Umbilical cord (tissue), 2 donors: ENCODE measurements around the gene CNTNAP5. TPM values are rescaled to one million over a fixed set of nuclear protein-coding genes. Genes with fewer than 3 reads are reported as not detected.

ENCODE experiments used
- DNase-seq: peaks from one replicate; pipeline ENCODE4 v3.0.0-alpha.2; 2015; ENCODE audit warnings: low spot score
- total RNA-seq: library from RNA; depleted of rRNA; stranded (reverse); fragments of >200 nt; gene quantifications from one replicate; pipeline ENCODE4 v1.2.3, GENCODE V29; 2014; ENCODE audit warnings: low replicate concordance; ENCODE audit not compliant: insufficient read depth

CNTNAP5 gene
- total RNA-seq, 1 donor from 2014 or later: 2.6 TPM

DNA sequence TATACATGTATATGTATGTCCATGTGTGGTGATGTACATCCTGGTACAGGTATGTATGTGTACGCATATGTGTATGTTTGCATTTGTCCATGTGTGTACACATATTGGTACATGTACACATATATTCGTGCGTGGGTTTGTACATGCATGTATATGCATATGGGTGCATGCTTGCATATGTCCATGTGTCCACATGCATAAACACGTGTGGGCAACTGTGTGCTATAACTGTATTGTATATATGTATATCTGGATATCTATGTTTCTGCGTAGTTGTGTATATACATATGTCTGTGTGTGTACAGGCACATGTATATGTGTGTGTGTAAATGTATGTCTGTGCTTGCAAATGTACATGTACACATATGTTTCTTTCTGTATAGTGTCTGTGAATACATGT is 858.5 kb downstream of the CNTNAP5 start:
- DNase-seq: no peak

DNA sequence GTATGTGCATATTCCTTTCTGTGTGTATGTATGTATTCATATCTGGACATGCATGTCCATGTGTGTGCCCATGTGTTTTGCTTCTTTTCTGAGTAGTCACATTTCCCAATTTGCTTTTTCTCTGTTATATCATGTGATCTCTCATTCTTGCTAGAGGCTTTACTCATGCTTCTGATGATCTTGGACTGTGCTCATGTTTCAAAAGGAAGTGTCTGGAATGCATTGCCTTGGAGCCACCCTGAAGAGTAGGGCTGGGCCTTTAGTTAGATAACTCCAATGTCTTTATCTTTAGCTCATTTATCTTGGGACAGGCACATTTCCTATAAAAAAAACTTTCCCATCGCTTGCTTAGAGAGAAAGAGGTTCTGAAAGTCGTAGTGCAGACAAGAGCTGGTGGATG is 859.2 kb downstream of the CNTNAP5 start:
- DNase-seq: peak; percentile 27

DNA sequence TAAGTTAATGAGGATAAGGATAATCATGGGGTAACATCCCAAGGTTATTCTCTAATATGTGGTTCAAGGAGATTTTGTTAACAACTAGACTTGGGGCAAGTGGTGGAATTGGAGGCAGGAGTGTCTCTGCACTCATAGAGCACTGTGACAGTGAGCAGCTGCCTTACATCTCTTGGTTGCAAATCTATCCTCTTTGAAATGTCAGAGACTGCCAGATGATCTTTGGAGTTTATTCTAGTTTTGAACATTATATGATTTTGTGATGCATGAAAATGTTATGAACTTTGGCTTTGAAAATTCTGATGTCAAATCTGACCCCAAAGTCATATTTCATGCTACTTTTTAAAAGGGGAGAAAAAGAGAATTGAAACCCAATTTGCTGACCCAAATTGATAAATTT is 861.1 kb downstream of the CNTNAP5 start:
- DNase-seq: no peak

DNA sequence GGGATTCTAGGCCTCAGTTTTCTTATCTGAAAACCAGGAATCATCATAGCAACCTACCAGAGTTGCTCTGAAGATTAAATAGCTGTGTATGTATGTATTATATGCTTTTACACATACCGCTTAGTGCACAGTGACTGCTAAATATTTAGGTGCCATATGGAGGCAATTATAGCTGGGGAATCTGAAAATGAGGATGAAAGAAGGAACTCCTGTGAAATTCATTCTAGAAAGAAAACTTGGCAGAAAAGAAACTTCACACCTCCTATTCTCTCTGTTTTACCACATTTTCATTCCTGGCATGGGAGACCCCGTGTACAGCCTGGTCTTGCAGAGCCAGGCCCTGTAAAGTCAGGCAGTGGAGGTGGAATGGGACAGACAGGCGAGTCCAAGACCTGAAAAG is 862.4 kb downstream of the CNTNAP5 start:
- no peak for DNase-seq

DNA sequence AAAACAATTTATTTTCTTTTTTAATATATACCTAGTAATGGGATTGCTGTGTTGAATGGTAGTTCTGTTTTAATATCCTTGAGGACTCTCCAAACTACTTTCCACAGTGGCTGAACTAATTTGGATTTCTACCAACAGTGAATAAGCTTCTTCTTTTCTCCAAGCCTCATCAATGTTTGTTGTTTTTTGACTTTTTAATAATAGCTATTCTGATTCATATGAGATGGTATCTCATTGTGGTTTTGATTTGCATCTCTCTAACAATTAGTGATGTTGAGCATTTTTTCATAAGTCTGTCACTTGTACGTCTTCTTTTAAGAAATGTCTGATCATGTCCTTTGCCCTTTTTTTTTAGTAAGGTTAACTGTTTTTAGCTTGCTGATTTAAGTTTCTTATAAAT is 863.3 kb downstream of the CNTNAP5 start:
- no peak for DNase-seq

DNA sequence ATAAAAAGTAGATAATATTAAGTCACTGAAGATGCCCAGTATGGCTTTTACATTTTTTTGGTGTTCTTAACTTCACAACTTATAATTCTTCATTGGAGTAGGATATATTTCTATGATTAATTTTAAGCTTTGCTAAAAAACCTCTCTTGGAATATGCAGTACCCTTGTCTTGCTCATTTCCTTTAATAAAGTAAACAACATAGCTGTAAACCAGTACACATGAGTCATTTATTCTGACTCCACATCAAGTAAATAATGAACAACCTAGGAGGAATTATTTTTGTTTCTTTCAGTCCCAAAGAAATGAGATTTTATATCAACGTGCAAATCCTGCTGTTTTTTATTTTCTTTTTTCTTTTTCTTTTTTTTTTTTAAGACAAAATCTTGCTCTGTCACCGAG is 869.1 kb downstream of the CNTNAP5 start:
- DNase-seq: no peak

DNA sequence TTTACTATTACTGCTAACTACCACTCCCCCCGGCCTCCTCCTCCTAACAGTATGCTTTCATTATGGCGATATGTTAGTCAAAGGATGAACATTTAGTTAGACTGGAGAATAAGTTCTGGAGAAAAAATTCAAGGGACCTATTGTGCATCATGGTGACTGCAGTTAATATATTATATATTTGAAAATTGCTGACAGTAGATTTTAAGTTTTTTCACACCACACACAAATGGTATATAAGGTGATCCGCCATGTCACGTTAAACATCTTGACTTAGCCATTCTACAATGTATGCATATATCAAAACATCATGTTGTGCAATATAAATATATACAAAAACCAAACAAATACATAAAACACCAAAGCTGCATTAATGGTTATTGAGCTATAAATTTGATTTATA is 873.7 kb downstream of the CNTNAP5 start:
- no peak for DNase-seq

DNA sequence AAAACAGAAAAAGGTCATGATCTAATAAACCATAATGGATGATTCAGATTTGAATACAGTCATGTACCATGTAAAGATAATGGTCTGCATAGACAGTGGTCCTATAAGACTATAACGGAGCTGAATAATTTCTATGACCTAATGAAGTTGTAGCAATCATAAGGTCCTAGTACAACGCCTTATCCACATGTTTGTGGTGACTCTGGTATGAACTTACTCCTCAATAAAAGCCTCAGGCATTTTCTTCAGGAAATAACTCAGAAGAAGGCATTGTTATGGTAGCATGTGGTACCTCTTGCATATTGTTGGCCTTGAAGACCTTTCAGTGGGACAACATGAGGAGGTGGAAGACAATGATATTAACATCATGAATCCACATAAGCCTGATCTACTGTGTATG is 883.3 kb downstream of the CNTNAP5 start:
- DNase-seq: no peak

DNA sequence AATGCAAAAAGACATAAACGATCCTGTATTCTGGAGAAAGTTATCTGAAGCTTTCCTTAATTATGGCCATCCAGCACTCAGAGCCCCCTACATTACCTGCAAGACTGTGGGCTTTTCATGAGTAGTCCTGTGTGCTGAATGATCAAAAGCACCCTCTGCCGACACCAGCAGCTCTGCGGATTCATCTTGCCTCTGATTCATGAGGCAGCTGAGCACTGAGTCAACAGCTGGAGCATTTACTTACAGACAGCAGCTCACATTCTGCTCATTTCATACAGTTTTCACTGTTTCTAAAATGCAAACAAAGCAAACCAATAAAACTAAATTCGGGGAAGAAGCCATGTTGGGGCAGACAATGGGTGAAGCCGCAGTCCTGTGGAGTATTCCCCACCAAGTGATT is 886.5 kb downstream of the CNTNAP5 start:
- peak; percentile 21 for DNase-seq

DNA sequence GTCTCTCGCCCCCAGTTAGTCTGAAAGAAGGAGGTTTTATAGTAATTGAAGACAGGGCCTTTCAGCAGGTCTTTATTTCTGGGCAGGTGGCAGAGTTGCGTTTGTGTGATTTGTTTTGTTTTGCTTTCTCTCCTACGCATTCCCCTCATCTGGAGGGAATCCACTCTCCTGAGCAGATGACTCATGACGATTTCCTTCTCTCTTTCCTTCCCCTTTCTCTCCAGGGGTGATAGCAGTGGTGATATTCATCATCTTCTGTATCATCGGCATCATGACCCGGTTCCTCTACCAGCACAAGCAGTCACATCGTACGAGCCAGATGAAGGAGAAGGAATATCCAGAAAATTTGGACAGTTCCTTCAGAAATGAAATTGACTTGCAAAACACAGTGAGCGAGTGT is 888.8 kb downstream of the CNTNAP5 start:
- no peak for DNase-seq

DNA sequence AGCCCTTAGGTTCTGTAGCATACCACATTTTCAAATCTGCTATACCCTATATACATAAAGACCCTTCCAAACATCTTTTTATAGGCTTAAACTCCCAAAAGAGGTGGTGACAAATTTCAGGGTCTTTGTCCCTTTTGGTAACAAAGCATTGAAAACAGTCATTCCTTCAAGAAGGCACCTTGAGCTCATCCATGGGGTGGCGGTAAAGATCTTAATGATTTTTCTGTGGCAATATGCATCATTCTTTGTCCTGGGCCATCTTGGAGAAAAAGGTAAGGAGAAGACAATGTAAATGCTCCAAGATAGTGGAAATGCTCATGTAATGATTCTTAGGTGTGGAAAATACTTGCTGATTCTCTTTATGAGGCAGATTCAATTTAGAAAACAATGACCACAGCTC is 890.5 kb downstream of the CNTNAP5 start:
- DNase-seq: no peak

DNA sequence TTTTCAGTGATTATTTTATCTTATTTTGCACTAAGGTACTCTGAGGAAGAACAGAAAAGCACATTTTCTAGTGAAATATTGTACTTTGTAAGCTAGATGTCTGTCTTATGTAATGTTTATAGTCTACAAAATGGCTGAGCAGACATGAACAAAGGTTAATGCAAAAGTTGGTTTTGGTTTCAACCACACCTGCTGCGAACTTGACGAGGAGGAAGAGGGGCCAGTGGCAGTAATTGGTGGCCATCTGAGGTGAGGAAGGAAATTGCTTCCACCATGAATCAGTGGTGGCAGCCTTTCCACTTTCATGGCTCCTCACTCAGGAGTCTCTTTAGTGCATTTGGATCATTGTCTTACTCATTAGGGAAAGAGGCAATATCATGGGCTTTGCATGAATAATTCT is 894.2 kb downstream of the CNTNAP5 start:
- DNase-seq: no peak

DNA sequence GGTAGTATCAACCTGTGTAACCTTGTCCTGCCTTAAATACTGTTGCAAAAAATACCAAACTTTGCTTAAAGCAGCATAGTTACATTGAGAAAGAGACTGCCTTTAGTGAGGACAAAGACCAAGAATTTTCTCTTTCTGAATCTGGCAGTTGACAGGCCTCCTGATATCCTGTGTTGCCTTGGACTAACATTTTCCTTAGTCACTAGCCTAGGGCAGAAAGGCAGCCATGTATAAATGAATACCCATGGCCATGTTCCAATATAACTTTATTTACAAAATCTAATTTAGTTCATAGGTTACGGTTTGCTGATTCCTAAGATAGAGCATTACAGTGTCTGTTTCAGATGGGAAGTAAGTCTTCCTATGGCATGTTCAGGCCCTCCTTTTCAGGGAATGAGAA is 895.4 kb downstream of the CNTNAP5 start:
- DNase-seq: no peak

DNA sequence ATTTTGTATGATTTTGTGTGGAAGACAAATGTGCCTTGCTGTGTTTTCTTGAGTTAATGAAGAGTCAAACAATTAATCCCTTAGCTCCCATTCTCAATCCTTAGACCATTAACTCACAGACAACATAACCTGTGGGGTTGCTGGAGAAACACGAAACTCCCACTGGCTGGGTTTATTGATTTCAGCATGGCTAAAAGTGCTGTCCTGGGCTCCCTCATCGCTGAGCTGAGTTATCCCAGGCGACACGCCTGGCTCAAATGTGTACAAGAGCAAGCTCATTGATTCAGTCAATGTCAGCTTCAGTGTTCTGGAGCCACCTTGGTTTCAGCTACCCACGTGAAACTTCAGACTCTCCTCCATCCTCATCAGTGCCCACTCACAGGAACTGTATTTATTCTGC is 896.1 kb downstream of the CNTNAP5 start:
- DNase-seq: no peak

DNA sequence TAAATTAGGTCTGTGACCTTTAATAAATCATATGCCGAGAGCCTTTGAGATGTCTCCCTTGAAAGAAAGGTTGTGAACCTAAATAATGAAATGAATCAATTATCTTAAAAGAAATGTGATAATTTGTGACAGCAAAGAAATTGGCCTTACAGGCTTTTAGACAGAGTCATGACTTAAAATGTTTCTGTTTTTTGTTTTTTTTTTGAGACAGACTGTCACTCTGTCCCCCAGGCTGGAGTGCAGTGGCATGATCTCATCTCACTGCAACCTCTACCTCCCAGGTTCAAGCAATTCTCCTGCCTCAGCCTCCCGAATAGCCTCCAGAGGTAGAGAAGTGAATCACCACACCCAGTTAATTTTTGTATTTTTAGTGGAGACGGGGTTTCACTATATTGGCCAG is 898.0 kb downstream of the CNTNAP5 start:
- DNase-seq: no peak

DNA sequence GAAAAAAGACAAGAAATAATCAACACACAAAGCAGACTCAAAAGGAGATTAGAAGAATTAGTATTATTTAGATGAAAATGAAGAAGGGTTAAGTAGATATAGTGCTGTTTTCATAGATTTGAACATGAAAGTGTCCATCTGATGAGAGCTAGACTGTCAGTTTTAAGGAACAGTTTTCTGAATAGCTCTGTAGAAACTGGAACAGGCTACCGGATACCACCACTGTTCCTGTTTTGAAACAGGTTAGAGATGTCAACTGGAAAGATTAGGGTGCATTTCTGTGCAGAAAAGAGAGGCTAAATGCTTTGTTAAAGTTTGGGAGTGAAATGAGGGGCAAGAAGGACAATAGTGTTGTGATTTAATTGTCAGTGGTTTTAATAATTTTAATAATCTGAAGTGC is 908.8 kb downstream of the CNTNAP5 start:
- DNase-seq: no peak

DNA sequence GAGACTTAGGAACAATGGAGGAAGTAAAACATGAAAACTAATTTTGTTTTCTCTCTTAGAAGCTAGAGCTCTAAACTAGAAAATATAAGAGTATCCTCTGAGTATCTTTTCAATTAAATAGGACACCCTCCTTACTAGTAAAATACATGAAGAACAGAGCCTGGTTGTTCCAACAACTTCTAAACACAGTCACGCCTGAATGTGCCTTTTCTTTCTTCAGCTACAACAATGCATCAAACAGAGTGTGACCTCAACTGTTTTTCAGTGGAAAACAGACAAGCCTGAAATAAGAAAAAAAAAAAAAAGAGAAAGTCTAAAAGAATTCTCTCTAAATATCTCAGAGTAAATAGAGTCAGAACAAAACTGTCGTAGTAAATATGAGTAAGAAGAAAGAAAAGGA is 928.8 kb downstream of the CNTNAP5 start:
- no peak for DNase-seq

DNA sequence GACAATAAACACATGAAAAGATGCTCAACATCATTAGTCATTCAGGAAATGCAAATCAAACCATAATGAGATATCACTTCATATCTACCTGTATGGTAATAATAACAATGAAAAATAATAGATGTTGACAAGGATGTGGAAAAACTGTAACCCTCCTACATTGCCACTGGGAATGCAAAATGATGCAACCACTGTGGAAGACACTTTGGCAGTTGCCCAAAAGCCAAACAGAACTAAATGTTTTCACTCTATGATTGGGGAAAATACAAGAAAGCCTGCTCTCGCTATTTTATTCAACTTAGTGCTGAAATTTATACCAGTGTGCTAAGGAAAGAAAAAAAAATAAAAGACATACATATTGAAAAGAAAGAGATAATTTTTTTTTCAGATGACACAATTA is 934.5 kb downstream of the CNTNAP5 start:
- no peak for DNase-seq

DNA sequence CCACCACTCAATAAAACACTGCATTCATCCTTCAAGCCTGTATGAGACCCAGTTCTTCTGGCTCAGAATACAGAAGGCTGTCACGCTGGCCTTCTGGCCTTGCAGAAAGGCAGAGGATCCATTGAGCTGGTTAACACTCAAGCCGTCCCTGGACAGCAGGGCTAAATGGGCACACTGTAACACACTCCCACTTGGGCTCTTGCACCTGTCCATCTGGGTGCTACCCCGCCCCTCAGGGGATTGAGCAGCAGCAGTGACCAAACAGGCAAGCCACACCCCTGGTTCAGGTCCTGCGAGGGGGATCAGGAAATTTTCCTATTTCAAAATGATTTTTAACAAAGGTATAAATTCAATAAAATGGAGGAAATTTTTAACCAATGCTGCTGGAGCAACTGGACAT is 936.0 kb downstream of the CNTNAP5 start:
- no peak for DNase-seq
